Rectal smooth muscle tissue (tissue), 1 donor: ENCODE data around the gene SYT2.

Experiments used
- H3K27ac ChIP-seq: one replicate; pipeline ENCODE4 v1.7.0; 2013; ENCODE audit warnings: low read depth, low read length, inconsistent platforms
- H3K27me3 ChIP-seq: one replicate; pipeline ENCODE4 v1.7.0; 2013; ENCODE audit warnings: low read length; ENCODE audit not compliant: control insufficient read depth, insufficient read depth
- H3K36me3 ChIP-seq: one replicate; pipeline ENCODE4 v1.7.0; 2013; ENCODE audit warnings: low read length; ENCODE audit not compliant: control insufficient read depth, insufficient read depth
- H3K4me1 ChIP-seq: one replicate; pipeline ENCODE4 v1.7.0; 2013; ENCODE audit warnings: low read length; ENCODE audit not compliant: control insufficient read depth, insufficient read depth
- H3K4me3 ChIP-seq: one replicate; pipeline ENCODE4 v1.7.0; 2013; ENCODE audit warnings: low read length
- H3K9ac ChIP-seq: one replicate; pipeline ENCODE4 v1.7.0; 2013; ENCODE audit warnings: low read length

Gene SYT2

DNA sequence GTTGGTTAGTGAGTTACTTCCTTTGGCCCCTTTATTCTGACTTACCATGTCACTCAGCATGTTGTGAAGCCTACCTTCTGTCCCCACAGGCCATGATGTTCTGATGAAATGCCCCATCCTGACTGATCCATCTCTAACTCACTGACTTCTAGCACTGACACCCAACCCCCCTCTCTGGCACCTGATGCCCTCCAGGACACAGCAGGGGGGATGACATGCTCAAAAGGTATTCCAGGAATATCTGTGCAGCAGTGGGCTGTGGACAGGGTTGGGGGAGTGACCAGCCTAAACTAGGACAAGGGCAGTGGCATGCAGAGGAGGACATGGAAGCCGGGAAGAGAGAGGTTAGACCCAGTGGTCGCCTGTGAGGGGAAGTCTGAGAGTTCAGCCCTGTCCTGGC is 25.5 kb downstream of the SYT2 start:
- peaks cover 7% of the 10 kb centered on the region for H3K27me3 ChIP-seq
- H3K9ac ChIP-seq: no peak overlapping the region
- no peaks in the 10 kb centered on the region for H3K4me1 ChIP-seq
- no peak overlapping the region for H3K27ac ChIP-seq
- no peak overlapping the region for H3K4me3 ChIP-seq
- H3K36me3 ChIP-seq: no peaks in the 10 kb centered on the region

- no peak overlapping the region for H3K9ac ChIP-seq
- H3K27me3 ChIP-seq: peaks cover 3% of the 10 kb centered on the region
- H3K4me1 ChIP-seq: no peaks in the 10 kb centered on the region
Measured at GRCh38 chr1:202683029-202683428, 27.2 kb downstream of the SYT2 start.

DNA sequence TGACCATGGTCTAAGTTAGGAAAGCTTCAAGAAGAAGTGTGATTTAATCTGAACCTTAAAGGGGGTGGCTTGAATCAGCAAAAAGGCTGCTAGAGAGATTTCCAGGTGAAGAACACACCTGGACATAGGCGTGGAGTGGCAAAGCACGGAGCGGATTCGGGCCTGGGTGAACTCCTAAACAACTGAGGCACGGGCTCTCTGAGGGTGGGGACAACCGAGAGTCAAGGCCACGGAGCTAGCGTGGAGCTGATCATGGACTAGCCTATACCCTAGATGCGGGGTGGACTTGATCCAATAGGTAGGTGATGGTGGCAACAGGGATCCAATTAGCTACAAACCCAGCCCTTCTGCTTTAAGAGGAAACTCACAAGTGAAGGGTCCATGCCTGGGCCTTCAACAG is 27.8 kb downstream of the SYT2 start:
- no peaks in the 10 kb centered on the region for H3K4me1 ChIP-seq
- H3K27me3 ChIP-seq: peaks cover 3% of the 10 kb centered on the region
- H3K9ac ChIP-seq: no peak overlapping the region
- H3K27ac ChIP-seq: no peak overlapping the region
- H3K4me3 ChIP-seq: no peak overlapping the region
- no peaks in the 10 kb centered on the region for H3K36me3 ChIP-seq

More at GRCh38 chr1:202683029-202683428, 27.2 kb downstream of the SYT2 start:
- no peaks in the 10 kb centered on the region for H3K36me3 ChIP-seq
- H3K27ac ChIP-seq: no peak overlapping the region
- H3K4me3 ChIP-seq: no peak overlapping the region

DNA sequence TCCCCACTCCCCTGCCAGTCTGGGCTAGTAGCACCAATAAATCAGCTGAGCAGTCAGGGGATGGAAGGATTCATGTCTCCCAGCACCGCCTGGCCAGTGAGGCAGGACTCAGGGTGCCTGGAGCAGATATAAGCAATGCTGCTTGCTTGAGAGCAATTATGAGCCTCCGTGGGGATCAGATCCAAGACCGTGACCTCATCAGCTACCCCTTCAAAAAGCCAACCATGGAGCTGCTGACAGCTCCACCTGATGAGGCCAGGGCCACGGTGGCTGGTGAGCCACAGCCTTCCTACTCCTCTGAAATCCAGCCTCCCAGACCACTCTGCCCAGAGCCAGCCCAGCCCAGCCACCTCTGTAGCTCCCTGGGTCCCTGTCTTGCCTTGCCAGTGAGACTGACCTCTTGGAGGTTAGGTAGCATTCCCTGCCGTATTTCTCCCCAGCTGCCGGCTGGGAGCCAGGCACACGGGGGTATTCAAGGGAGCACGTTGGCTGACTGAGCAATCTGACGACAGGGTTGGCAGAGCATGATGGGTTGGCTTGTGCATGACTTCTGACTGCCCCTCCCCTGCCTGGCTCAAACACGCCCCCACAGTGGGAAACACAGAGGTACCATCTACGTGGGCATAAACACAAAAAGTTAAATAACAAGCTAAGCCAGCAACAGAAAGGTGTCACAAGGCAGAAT is 28.4 kb downstream of the SYT2 start:
- no peak overlapping the region for H3K27ac ChIP-seq
- no peaks in the 10 kb centered on the region for H3K4me1 ChIP-seq
- H3K36me3 ChIP-seq: no peaks in the 10 kb centered on the region
- H3K4me3 ChIP-seq: no peak overlapping the region
- no peak overlapping the region for H3K9ac ChIP-seq
- peaks cover 3% of the 10 kb centered on the region for H3K27me3 ChIP-seq

DNA sequence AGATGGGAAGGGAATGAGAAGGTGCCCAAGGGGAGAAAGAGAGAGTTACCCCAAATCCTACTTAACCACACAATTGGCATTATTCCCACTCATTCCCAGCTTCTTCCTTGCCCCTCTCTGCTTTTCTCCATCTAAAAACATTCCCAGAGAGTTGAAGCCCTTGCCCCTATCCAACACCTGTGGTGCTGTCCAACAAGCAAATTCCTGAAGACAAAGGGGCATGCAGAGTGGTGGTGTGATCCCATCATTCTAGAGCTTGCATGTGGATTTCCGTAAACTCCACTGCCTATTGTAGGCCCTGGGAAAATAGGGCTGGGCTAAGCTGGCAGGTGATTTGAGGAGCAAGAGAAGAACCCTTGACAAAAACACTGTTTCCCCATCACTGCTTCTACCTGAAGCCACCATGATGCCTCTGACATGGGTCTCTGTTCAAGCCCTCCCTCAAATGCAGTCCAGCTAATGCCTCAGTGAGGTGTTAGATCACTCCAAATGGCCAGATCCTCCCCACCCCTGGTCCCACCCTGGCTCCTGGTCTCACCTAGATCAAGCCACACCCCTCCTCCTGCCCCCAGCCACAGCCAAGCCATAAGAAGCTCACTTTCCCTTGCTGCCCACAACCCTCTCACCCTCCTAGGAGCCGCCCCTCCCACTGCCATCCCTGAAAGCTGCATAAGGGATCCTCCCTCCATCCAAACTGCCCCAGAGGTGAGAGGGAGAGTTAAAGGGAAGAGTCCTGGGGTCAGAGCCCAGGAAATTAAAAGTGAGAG is 29.5 kb downstream of the SYT2 start:
- Histone ChIP-seq H3K9ac (no peak overlapping the region), H3K4me1 (no peaks in the 10 kb centered on the region), H3K4me3 (no peak overlapping the region), H3K36me3 (no peaks in the 10 kb centered on the region), H3K27me3 (peaks cover 3% of the 10 kb centered on the region), H3K27ac (no peak overlapping the region)

GRCh38 chr1:202679406-202680177 is 30.7 kb downstream of the SYT2 start:
- Histone ChIP-seq H3K27ac (no peak overlapping the region), H3K4me1 (no peaks in the 10 kb centered on the region), H3K4me3 (no peak overlapping the region), H3K9ac (no peak overlapping the region), H3K27me3 (peaks cover 3% of the 10 kb centered on the region), H3K36me3 (no peaks in the 10 kb centered on the region)

DNA sequence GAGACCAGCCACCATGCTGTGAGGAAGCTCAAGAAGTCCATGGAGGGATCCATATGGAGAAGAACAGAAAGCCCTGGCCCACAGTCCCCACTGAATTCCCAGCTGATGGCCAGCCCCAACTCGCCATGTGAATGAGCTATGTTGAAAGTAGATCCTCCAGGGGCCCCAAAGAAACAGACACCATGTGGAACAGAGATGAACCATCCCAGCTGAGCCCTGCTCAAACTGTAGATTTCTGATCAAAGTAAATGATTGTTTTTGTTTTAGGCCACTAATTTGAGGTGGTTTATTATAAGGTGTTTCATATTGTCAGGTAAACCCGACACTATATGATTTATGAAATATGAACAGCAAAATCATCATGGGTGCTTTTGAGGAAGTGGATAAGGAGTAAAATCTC is 32.8 kb downstream of the SYT2 start:
- no peaks in the 10 kb centered on the region for H3K4me1 ChIP-seq
- H3K27me3 ChIP-seq: peaks cover 3% of the 10 kb centered on the region
- H3K36me3 ChIP-seq: no peaks in the 10 kb centered on the region
- H3K9ac ChIP-seq: no peak overlapping the region
- no peak overlapping the region for H3K27ac ChIP-seq
- no peak overlapping the region for H3K4me3 ChIP-seq

DNA sequence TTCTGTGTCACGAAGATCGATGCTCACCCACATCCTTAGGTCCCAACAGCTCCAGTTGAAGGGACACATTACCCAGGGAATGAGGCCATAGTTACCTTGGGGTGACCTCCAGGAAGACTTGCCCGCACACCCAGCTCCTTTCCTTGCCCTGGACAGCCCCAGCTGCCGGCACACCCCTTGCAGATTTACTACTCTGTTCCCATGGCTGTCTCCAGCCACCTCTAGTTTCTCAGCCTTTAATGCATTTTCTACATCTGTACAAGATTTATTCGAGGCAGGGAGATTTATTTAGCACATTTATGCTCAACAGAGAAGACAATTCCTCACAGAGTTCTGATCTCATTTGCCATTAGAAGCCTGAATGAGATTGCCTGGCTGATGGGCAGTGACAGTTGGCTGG is 36.7 kb downstream of the SYT2 start:
- Histone ChIP-seq H3K4me3 (no peak overlapping the region), H3K4me1 (no peaks in the 10 kb centered on the region), H3K27me3 (no peaks in the 10 kb centered on the region), H3K36me3 (no peaks in the 10 kb centered on the region), H3K9ac (no peak overlapping the region), H3K27ac (no peak overlapping the region)

DNA sequence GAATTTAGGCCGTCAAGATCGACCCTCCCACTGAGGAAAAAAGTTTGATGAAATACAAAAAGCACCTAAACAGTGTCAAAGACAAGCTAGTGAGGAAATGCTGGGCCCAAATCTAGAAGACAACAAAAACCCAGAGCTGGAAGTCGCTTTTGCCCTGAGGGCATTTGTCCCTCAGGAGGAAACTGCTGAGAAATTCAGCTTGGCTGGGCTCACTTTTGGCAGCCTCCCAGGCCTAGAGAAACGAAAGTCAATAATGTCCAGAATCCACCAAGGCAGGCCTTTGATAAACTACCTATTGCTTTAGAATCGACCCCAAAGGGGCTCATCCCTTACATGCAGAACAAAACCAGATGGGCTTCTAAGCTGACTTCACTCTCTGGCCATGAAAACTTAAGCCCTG is 38.9 kb downstream of the SYT2 start:
- no peak overlapping the region for H3K9ac ChIP-seq
- H3K27me3 ChIP-seq: no peaks in the 10 kb centered on the region
- no peaks in the 10 kb centered on the region for H3K36me3 ChIP-seq
- H3K4me1 ChIP-seq: no peaks in the 10 kb centered on the region
- no peak overlapping the region for H3K4me3 ChIP-seq
- H3K27ac ChIP-seq: no peak overlapping the region

- H3K27ac ChIP-seq: no peak overlapping the region
- no peaks in the 10 kb centered on the region for H3K4me1 ChIP-seq
- H3K36me3 ChIP-seq: no peaks in the 10 kb centered on the region
- no peak overlapping the region for H3K9ac ChIP-seq
- no peak overlapping the region for H3K4me3 ChIP-seq
- no peaks in the 10 kb centered on the region for H3K27me3 ChIP-seq
Measured at GRCh38 chr1:202665417-202665816, 44.8 kb downstream of the SYT2 start.

GRCh38 chr1:202664083-202664482 is 46.2 kb downstream of the SYT2 start:
- Histone ChIP-seq H3K9ac (no peak overlapping the region), H3K27ac (no peak overlapping the region), H3K27me3 (no peaks in the 10 kb centered on the region), H3K36me3 (no peaks in the 10 kb centered on the region), H3K4me3 (no peak overlapping the region), H3K4me1 (no peaks in the 10 kb centered on the region)

- no peaks in the 10 kb centered on the region for H3K36me3 ChIP-seq
- no peak overlapping the region for H3K27ac ChIP-seq
- no peaks in the 10 kb centered on the region for H3K27me3 ChIP-seq
- no peaks in the 10 kb centered on the region for H3K4me1 ChIP-seq
- no peak overlapping the region for H3K4me3 ChIP-seq
- no peak overlapping the region for H3K9ac ChIP-seq
Measured at GRCh38 chr1:202663131-202663530, 47.1 kb downstream of the SYT2 start.
